ENCODE data around the gene WNT1.

DNA sequence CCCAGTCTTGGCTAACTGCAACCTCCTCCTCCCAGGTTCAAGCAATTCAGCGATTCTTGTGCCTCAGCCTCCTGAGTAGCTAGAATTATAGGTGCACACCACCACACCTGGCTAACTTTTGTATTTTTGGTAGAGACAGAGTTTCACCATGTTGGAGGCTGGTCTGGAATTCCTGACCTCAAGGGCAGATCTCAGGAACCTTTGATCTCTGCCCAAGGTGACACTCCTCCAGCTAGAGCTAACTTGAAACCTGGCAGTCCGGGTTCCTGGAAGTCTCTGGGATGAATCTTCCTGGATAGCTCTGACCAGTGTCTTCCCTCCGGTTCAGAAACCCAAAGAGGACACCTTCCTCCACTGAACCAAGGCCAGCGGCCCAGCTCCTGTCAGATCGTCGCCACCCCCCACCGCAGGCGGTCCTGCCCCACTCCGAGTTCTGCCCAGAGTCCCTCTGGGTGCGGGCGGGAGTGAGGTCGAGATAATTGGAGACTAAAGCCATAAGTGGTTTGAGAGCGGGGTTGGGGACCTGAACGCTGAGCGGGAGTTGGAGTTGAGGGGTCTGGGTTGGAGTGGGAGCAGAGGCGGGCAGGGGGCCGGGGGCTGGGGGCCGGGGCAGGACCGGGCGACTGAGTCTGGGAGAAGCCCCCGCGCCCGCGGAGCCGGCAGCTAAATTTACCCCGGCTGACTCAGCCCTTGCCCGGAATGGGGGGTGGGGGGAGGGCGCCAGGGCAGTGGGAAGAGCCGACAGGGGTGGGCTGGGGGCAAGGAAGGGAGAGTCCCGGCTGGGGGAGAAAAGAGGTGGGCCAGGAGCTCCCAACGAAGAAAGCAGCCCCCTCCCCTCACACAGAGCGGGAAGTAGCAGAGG is 16.3 kb downstream of the WNT1 start:
- TF ChIP-seq CTCF (IDR thresholded peaks at IDR 0.05) (no peak), POLR2A (IDR thresholded peaks at IDR 0.05) (no peak)
